NCI-H1436 treated with DMSO at 0.1 percent for 48 hours (cell line): Measurements from ENCODE around the gene CD6.
"Not testable (repeated sequence)": the region's sequence is repeated elsewhere in the genome, so short reads cannot be mapped to it uniquely, and the experiment has no call there.

Experiments
- DNase-seq: peaks from one replicate; lab custom pipeline; 2025; lab: John Stamatoyannopoulos, UW

CD6 gene

DNA sequence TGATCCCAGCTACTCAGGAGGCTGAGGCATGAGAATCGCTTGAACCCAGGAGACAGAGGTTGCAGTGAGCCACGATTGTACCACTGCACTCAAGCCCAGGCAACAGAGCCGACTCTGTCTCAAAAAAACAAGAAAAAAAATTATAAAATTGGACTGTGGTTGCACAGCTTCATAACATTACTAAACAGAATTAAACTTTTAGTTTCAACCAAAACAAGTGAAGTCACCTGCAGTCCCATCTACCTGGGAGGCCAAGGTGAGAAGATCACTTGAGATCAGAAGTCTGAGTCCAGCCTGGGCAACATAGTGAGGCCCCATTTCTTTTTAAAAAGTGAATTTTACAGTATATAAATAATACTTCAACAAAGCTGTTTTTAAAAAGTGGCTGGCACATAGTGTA, 83.0 kb downstream of the CD6 start:
- no peak for DNase-seq

DNA sequence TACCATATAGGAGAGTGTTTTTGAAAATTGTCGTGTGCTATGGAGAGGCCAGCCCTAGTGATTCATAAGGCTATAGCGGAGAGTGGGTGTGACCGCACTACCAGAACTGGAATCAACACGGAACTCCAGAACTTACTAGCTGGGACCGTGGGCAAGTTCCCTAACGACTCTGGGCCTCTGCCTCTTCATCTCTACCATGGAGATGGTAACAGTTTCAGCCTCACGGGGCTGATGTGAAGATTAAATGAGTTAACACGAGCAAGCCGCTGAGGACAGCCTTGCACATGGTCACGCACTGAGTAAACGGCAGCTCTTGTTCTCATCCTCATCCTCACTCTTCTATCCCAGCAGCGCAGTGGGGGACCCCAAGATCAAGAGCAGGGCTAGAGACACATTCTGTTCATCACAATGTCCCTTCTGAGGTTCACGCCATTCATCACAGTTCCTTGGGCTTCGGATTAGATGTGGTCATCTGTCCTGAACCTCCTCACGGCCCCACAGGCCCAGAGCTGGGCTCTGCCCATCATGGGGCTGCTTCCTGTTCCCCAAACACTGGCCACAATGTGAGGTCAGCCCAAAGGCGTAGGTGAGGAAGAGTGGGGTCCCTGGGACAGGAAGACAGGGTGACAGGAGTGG, 83.6 kb downstream of the CD6 start:
- no peak for DNase-seq

DNA sequence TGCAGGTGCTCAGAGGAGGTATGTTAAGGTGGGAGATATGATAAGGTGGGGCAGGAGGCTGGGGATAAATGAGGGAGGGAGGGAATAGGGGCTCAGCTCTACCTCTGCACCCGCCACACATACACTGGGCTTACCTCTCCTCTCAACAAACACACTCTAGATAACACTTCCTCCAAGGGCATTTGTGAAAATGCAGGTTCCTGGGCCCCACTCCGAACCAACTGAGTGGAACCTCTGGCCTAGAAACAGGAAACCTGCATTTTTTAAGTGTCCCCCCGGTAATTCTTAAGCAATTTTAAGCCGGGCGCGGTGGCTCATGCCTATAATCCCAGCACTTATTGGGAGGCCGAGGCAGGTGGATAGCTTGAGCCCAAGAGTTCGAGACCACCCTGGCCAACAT, 84.3 kb downstream of the CD6 start:
- no peak for DNase-seq

DNA sequence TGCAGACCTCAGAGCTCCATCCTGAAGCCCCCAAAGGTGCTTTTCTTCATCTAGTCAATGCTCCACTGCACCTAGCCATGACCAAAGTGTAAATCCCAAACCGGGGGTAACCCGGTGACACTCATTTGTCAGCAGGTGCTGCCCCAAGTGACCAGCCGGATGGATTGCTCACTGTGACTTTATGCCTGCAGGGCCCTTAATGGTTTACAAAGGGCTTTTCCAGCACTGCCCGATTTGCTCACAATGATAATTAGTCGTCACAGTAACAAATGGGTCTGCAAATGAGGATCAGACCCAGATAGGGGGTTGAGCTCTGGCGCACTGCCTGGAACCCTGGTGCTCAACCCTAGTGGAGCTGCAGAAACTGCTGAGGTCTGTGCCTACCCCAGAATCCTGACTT, 85.1 kb downstream of the CD6 start:
- no peak for DNase-seq

DNA sequence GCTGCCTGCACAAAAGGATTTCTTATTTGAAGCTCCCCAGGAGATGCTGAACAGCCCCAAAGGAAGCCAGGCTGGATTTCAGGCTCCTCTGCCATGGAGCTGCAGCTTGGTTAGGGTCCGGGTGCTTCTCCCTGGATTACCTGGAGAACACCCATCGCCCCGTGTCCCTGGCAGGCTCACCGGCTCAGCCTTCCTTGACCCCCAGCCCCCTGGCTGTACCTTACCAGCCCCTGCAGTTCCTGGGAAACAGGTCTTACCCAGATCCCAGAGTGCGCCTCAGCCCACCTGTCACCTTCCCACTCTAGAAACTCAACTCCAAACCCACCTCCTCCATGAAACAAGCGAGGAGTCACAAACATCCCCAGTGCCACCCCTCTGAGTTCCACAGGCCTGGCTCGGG, 85.5 kb downstream of the CD6 start:
- DNase-seq: no peak

DNA sequence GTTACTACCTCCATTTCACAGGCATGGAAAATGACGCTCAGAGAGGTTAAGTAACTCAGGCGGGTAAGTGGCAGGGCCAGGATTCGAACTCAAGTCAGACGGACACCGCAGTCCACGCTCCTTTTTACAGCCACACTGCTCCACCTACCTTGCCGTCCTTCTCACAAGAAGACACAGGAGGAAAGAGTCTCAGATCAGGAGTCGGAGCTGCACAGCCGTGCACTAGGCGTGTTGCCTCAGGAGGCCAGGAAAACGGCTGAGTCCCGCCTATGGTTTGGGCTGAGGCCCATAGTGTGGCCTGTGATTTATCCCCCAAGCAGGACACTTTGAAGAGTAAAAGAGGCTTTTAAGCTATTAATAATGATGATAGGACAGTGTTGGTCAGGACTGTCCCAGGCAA, 86.1 kb downstream of the CD6 start:
- no peak for DNase-seq

DNA sequence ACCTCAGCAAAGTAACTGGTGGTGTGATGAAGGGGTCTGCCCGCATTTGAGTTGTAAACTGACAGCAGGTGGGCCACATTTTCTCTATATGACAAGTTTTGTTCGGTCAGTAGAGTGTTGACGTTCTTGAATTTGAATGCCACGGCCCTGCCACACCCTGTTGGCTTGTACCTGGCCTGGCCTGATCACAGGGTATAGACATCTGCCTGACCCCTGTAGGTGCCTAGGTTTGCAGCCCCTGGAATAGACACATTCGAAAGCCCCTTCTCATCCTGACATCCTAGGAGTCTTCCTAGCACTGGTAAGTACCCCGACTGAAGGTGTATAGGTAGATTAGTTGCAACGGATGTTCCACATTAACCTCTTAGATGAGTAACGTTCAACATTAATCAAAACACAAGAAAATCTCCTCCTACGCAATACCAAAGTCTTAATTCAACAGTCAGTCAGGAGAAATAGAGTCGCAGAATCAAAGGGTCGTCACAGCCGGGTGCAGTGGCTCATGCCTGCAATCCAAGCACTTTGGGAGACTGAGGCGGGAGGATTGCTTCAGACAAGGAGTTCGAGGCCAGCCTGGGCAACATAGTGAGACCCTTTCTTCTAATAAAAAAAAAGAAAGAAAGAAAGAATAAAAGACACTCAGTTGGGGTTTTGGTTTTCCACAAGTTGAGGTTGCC, 87.2 kb downstream of the CD6 start:
- no peak for DNase-seq

DNA sequence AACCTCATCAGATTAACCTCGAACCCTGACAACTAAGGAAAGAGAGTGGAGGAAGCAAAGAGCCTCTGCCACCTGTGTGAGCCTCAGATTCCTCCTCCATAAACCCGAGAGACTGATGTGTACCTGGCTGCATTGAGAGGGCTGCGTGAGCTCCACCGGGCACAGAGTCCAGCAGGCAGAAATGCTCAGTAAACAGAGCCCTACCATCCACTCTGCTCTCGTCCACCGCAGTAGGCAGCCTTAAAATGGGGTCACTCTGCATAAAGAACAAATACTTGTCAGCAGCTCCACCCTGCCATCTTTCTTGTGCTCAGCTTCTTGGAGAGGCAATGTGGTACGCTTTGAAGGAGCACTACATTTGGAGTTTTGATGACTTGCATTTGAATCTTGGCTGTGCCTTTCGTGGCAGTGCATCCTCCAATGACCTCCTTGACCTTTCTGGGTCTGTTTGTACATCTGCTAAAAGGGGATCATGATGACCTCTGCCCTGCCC, 87.8 kb downstream of the CD6 start:
- no peak for DNase-seq

DNA sequence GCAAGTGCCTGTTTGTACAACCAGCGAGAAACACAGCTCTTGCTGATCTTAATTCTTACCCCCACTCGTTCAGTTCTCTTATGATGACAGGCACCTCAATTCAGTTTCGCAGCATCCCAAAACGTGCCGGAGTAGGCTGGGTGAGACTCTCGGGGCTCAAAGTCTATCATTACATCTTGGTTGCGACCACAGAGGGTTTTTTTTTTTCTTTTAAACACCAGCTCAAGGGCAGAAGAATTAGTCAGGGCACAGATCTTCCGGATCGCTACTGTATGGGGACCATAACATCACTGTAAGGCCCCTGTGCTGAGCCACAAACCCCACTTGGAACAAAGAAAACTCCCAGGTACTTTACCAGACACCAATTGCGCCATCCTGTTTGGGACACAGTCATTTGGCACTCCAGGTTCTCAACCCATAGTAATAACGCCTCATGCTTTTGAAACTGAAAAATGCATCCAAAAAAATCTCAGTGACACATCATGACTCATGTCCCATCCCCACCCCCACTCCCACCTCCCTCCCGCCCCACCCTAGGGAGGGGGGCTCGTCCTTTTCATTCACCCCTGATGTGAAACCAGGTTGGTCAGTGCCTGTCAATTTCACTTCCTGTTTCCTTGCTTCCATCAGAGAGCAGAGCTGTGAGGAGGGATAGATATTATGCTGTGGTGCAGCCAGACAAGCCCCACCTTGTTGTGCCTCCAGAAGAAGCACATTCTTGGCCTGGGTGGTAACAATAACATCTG, 89.8 kb downstream of the CD6 start:
- no peak for DNase-seq

DNA sequence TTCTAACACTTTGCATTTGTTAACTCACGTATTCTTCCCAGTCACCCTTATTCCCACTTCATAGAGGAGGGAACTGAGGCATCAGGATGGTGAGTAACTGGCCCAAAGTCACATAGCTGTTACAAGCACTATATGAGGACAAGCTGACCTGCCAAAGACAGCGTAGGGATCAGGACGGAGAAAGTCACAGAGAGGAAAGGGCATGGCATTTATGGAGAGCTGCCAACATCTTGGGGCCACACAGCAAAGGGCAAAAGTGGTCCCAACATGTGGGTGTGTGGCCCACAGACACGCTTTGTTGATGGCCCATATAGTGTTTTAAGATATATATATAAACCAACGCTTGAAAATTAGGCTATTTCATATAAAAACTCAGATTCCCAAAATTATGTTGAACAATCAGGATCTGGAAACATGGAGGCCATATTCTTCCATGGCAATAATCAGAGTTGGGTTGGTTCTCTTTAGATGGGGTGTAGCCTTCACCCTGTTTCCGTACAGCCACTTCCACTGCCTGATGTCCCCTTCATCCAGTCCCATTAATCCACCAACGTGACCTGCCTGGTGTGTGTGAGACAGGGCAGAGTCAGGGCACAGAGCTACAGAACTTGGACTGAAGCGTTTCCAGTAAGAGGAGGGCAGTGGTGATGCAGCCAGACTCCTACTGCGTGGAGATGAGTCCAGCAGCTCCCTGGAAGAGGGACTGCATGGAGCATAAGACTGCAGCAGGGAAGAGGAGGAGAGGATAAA, 90.9 kb downstream of the CD6 start:
- DNase-seq: no peak

DNA sequence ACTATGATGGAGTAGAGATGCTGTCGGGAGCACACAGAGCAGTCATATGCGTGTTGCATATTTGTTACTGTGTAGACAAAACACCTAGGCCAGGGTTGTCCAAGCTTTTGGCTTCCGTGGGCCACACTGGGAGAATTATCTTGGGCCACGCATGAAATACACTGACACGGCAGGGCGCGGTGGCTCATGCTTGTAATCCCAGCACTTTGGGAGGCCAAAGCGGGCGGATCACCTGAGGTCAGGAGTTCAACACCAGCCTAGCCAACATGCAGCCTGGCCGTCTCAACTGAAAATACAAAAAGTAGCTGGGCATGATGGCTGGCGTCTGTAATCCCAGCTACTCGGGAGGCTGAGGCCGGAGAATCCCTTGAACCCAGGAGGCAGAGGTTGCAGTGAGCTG, 93.8 kb downstream of the CD6 start:
- DNase-seq: not testable (repeated sequence)

DNA sequence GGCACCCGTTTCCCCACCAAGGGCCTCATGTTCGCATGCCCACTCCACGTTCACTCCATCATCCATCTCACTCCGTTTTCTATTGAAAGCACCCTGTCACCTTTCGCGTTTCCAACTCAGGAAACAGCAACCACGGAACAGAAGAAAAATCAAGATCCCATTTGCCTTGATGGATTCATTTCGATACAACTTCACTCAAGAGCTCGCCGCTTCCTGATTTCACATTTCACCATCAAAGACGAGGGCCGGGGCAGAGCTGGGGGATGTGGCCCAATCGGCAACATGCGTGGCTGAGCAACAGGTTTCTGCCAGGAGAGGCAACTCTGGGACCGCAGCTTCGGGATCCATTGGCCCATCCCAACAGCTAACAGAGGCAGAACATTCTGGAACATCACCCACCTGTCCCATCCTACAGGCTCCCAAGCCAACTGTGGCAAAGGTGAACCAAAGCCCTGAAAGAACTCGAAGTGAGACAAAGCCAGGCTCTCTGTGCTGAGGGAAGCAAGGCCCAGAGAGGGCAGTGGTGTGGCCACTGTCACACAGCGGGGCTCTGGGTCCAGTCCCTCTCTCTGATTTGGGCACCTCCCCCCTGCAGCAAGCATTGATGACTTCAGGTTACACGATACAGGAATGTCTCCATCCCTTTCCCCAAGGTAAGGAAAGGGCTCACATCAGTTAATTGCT, 94.6 kb downstream of the CD6 start:
- DNase-seq: no peak

DNA sequence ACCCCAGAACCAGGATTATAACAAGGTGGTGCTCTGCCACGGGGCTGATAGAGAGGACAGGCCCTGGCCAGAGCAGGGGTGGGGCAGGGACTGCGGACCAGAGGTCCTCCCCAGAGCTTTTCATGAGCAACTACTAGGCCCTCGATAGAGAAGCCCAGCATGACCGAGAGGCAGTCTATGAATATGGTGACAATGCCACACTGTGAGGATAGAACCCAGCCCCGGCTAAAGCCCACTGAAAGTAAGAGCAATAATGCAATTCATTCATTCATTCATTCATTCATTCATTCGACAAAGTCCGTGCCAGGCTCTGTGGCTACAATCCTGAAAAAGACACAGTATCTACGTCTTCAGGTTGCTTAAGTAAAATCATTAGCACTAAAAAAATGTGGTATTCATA, 95.2 kb downstream of the CD6 start:
- no peak for DNase-seq

DNA sequence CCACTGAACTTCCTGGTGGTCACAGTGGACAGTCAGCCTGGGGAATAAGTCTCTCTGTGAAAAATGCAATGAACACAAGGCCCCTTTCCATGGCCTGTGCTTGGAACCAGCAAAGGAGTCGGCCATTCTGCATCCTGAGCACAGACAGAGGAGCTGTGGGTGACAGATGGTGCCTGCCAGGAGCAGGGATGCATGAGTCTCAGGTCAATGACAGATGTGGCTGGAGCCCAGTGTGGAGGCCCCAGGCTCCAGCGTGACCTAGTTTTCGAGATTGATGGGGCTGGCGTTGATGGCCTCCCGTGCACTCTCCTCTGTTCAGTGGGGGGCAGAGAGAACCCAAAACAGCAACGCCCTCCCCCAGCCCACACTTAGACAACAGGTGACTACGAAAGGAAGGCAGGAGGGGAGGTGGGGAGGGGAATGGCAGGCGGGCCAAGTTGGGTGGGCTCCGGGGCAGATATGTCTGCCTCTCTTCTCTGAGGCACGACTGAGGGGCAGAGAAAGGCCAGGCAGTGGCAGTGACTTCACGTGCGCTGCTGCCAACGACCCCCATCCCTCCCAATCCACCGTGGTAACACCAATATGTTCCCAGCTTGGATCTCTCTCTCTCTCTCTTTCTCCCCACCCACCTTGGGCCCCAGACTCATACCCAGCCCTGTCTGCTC, 96.4 kb downstream of the CD6 start:
- DNase-seq: no peak

DNA sequence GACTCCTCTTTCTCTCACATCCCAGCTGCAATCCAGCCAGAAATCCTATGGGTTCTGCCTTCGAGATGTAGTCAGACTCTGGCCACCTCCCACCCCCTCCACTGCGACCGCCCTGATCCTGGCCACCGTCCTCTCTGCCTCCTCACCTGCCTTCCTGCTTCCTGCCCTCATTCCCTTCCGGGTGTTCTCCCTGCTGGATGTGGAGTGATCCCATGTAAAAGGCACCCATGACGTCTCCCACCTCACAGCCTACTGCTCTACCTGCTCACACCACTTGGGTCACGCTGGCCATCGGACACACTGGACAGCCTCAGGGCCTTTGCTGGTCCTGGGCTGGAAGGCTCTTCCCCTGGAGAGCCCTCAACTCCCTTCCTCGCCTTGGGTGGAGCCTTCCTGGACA, 97.1 kb downstream of the CD6 start:
- DNase-seq: no peak

DNA sequence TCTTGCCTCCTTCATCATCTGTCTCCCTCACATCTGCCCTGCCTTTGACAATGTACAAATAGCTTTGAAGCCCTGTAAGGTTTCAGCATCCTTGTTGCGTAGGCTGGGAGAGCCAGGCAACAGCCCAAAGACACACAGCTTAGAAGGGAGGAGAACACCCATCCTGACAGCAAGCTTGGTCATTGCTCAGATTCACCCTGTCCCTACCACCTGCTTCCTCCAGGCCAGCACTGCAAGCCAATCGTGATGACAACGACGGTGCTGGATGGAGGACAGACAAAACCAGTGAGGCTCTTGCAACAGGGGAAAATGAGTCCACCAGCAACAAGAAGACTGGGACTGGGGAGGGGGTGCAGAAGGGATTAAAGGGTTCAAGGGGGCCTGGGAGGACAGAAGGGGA, 97.9 kb downstream of the CD6 start:
- DNase-seq: no peak
